Activated CD4-positive, alpha-beta T cell treated with anti-CD3 and anti-CD28 coated beads, Interleukin-2, amount 50 U/mL, for 1 hour (primary cell): ENCODE results near the gene APBB2.

Experiments
- DNase-seq: peaks from one replicate; pipeline ENCODE4 v3.0.0-alpha.2; 2020

Gene APBB2

DNA sequence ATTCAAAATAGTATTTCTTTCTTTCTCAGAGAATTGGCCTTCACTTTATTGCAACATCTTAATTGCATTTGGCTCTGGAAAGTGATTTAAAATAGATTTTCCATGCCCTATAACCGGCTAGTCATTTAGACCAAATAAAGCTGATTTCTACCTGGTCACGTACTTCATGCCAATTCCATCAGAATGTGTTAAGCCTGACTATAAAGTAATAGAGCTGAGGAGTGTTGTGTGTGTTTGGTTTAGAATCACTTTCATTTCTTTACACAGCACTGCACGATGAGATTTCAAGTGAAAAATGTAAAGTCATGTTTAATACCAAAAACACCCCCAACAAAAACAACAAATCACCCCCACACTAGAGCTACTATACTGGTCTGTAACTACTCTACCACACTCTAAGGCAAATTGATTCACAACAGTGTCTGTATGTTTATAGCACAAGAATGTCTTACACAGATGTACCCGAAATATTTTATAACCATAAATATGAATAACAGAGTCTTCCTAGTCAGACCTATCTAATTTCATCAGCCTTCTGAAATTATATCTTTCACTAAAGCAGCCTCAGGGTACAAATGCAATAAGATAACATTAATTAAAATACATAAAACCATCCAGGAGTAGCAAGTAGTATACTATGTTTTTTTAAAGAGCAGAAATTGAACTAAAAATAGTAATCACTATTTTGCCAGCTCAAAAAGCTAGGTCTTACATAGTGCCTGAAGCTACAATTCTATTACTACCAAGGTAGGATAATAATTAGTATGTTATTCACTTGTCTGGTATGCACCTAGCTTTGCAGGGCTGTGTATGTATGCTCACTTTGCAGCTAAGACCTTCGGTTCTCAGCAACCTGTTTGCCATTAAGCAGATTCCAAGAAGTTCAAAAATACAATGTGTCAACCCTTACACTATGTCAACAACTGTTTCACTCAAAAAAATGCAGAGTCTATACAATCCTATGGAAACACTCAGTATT, 28.4 kb downstream of the APBB2 start:
- DNase-seq = no peak

- DNase-seq = no peak
Observed at GRCh38 chr4:41184009-41184408, 30.3 kb downstream of the APBB2 start.

DNA sequence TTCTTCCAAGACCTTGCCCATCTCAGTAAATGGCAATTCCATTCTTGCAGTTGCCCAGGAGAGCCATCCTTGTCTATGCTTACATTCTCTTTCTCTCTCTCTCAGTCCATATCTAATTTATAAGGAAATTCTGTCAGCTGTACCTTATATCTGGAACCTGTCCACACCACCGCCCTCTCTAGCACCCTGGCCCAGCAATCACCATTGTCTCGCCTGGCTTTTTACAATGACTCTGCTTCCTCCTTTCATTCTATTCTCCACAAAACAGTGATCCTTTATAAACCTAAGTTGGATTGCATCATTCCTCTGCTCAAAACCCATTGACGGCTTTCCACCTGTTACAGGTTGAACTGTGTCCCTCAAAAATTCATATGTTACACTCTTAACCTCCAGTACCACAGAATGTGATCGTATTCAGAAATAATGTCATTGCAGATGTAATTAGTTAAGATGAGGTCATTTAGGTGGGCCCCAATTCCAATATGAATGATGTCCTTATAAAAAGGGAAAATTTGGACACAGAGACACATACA, 31.3 kb downstream of the APBB2 start:
- DNase-seq = no peak

DNA sequence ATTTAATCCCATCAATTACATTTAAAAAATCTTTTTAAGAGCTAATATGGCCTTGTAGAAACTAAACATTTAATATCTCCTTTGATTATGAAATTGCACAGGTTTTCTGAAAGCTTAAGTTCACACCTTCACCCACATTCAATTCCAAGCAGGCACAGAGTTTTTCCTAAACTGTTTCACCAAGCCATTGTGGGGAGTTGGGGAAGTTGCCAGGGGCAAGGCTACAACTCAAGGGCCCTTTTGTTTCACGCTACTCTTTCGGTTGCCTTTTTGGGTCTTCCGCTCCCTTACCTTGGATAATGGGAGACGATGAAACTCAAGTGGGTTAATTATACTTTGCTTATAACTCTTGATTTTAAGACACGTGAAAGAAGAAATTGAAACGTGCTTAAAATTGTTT, 33.3 kb downstream of the APBB2 start:
- no peak for DNase-seq

GRCh38 chr4:41179498-41180195, 34.7 kb downstream of the APBB2 start:
- no peak for DNase-seq

GRCh38 chr4:41178372-41179370, 35.7 kb downstream of the APBB2 start:
- DNase-seq = no peak

- no peak for DNase-seq
Observed at GRCh38 chr4:41177016-41177415, 37.3 kb downstream of the APBB2 start.

DNA sequence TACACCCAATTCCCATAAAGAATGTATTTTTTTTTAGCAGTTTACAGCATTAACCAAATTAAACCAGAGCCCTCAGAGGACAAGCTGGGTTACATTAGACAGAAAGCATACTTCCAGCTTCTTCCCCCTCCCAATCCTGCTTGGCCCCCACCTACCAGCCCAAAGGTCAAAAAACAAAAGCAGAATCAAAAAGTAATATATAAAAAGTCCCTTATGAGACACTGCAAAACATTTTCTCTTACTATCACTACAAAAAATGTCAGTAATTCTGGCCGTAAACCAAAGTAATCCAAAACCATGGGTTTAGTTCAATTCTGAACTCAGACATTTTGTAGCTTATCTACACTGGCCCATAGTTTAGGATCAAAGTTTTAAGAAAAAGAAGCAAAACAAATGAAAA, 38.0 kb downstream of the APBB2 start:
- no peak for DNase-seq

GRCh38 chr4:41175794-41176193, 38.5 kb downstream of the APBB2 start:
- DNase-seq = no peak

- no peak for DNase-seq
Observed at GRCh38 chr4:41174444-41174843, 39.9 kb downstream of the APBB2 start.

DNA sequence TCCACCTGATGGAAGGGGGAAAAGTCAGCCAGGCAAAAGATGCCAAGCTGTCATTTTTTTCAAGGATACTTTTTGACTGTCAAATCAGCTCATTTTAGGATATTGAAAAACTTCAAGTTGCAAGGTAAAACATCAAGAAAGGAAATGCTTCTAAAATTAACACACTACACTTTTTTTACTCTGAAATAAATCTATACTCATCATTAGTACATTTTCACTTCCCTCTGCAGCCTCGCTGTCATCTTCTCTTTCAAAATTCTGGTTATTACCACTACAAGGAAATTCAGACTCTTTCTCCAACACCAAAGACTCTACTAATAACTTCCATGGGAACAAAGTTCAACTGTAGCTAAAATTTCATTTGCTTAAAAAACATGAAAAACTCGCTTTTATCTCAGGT, 41.6 kb downstream of the APBB2 start:
- no peak for DNase-seq

- no peak for DNase-seq
Observed at GRCh38 chr4:41169256-41169800, 45.0 kb downstream of the APBB2 start.

GRCh38 chr4:41167191-41167590, 47.2 kb downstream of the APBB2 start:
- no peak for DNase-seq

- DNase-seq = no peak
Observed at GRCh38 chr4:41164405-41164804, 49.9 kb downstream of the APBB2 start.

GRCh38 chr4:41161355-41161754, 53.0 kb downstream of the APBB2 start:
- no peak for DNase-seq

GRCh38 chr4:41160856-41161255, 53.5 kb downstream of the APBB2 start:
- no peak for DNase-seq

DNA sequence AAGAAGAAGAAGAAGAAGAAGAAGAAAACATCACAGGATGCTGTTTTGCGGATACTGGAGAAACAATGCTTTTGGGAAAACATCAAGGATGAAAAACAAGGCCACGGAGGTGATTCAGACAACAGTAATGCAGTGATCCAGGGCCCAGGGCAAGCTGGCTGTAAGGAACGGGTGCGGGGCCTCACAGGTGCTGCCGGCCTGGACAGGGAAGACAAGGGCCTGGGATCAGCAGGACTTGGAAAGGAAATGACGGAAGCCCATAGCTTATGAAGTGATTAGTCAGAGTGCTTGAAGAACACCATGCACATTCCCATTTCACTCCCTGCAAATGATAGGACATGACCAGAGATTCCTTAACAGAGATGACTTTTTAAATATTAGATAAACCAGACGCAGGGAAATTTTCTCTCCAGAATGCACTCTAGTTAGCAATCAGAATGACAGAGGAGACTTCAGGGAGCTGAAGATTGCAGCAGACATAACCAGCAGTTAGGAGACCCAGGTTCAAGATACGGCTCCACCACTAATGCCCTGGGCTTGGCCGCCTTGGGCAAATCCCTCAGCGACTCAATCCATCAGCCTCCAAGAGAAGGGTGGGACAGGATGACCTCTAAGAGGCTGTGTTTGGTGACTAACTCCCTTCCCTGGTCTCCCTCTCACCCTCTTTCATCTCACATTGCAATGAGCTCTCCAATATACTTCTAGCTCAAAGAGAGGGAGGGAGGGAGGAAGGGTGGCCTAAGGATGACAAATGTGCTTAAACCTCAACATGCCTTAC, 54.1 kb downstream of the APBB2 start:
- no peak for DNase-seq

GRCh38 chr4:41158756-41159155, 55.6 kb downstream of the APBB2 start:
- no peak for DNase-seq

GRCh38 chr4:41158274-41158673, 56.1 kb downstream of the APBB2 start:
- DNase-seq = no peak

DNA sequence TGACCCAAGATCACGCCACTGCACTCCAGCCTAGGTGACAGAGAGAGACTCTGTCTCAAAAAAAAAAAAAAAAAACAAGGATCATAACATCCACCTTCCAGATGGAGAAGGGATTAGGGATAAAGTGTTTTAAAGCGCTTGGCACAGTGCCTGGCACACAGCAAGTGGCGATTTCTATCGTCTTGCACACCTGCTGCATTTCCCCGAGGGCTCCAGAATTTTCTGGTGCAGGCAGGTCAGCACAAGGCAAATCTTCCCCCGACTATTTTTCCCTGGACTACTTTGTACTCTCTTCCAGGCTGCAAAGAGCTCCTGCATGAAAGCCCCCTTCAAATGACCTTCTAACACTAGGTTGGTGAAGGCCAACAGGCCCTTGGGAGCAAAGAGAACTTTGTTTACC, 57.3 kb downstream of the APBB2 start:
- DNase-seq = no peak

GRCh38 chr4:41156574-41156973, 57.8 kb downstream of the APBB2 start:
- DNase-seq = no peak
